GM18511 (cell line): Measurements from ENCODE around the gene SH3PXD2A.

Experiments used
- ATAC-seq: cut with Tn5 transposase; IDR thresholded peaks from one replicate; pipeline ENCODE4 v1.9.1; 2021; ENCODE audit warnings: mild to moderate bottlenecking, moderate library complexity; ENCODE audit not compliant: unreplicated experiment

The SH3PXD2A gene

GRCh38 chr10:103554488-103555324, 300.7 kb downstream of the SH3PXD2A start:
- no peak for ATAC-seq

- no peak for ATAC-seq
These were observed 301.5 kb downstream of the SH3PXD2A start for GRCh38 chr10:103553743-103554487.

GRCh38 chr10:103552856-103553742, 302.3 kb downstream of the SH3PXD2A start:
- ATAC-seq, result no peak

- no peak for ATAC-seq
These were observed 303.5 kb downstream of the SH3PXD2A start for GRCh38 chr10:103551619-103552602.

GRCh38 chr10:103550229-103550628, 305.1 kb downstream of the SH3PXD2A start:
- ATAC-seq, result no peak

- no peak for ATAC-seq
These were observed 306.1 kb downstream of the SH3PXD2A start for GRCh38 chr10:103549349-103549685.

- no peak for ATAC-seq
These were observed 306.6 kb downstream of the SH3PXD2A start for GRCh38 chr10:103548581-103549348.

- ATAC-seq, result no peak
These were observed 307.4 kb downstream of the SH3PXD2A start for GRCh38 chr10:103548006-103548405.

- ATAC-seq, result no peak
These were observed 307.9 kb downstream of the SH3PXD2A start for GRCh38 chr10:103547391-103547946.

- no peak for ATAC-seq
These were observed 309.0 kb downstream of the SH3PXD2A start for GRCh38 chr10:103546401-103546800.

- ATAC-seq, result no peak
These were observed 309.6 kb downstream of the SH3PXD2A start for GRCh38 chr10:103545771-103546281.

- no peak for ATAC-seq
These were observed 310.0 kb downstream of the SH3PXD2A start for GRCh38 chr10:103545366-103545765.

- no peak for ATAC-seq
These were observed 310.6 kb downstream of the SH3PXD2A start for GRCh38 chr10:103544657-103545310.
